ENCODE measurements around the gene AP1G2. TPM values are rescaled to one million over a fixed set of nuclear protein-coding genes. Genes with fewer than 3 reads are reported as not detected.

The AP1G2 gene
- total RNA-seq, 1 experiment from 2014 or later: 26.0 TPM

GRCh38 chr14:23564876-23565275 lies 2.7 kb downstream of the AP1G2 start:
- Histone ChIP-seq H3K9me3 (ENCODE audit: low read depth, low read length, poor library complexity, severe bottlenecking) (no peaks in the 10 kb centered on the region), H3K4me3 (ENCODE audit: low read depth, low read length, poor library complexity, severe bottlenecking) (no peak overlapping the region), H3K4me1 (ENCODE audit: insufficient read depth, low read length, poor library complexity, severe bottlenecking) (peaks cover 14% of the 10 kb centered on the region), H3K27ac (ENCODE audit: low read depth, low read length, poor library complexity, severe bottlenecking) (no peak overlapping the region), H3K27me3 (replicated peaks; ENCODE audit: insufficient read depth, low read depth, low read length, poor library complexity) (no peaks in the 10 kb centered on the region), H3K36me3 (ENCODE audit: insufficient read depth, low read length, poor library complexity, severe bottlenecking) (peaks cover 4% of the 10 kb centered on the region)
- ChIA-PET POLR2A (ENCODE audit: low non-redundant PET) (no interaction called here), CTCF (no interaction called here)
- intact Hi-C loops (cut with micrococcal nuclease; ENCODE audit: unreplicated experiment): no loop called here
- BruUV-seq (replicated peaks): no TSS peak
- no peak for DNase-seq (ENCODE audit: low spot score)
- TF ChIP-seq CTCF (conservative IDR thresholded peaks at IDR 0.05; ENCODE audit: low read depth, low read length): no peak
- TF ChIP-seq EZH2 (IDR thresholded peaks at IDR 0.05; ENCODE audit: borderline replicate concordance, low read depth, low read length, poor library complexity, severe bottlenecking): no peak

- Histone ChIP-seq H3K4me3 (ENCODE audit: low read depth, low read length, poor library complexity, severe bottlenecking) (no peak overlapping the region), H3K27ac (ENCODE audit: low read depth, low read length, poor library complexity, severe bottlenecking) (no peak overlapping the region), H3K27me3 (replicated peaks; ENCODE audit: insufficient read depth, low read depth, low read length, poor library complexity) (no peaks in the 10 kb centered on the region), H3K36me3 (ENCODE audit: insufficient read depth, low read length, poor library complexity, severe bottlenecking) (peaks cover 8% of the 10 kb centered on the region), H3K4me1 (ENCODE audit: insufficient read depth, low read length, poor library complexity, severe bottlenecking) (peaks cover 14% of the 10 kb centered on the region), H3K9me3 (ENCODE audit: low read depth, low read length, poor library complexity, severe bottlenecking) (no peaks in the 10 kb centered on the region)
- POLR2A ChIA-PET (ENCODE audit: low non-redundant PET): no interaction called here
- CTCF ChIA-PET: no interaction called here
- no peak for TF ChIP-seq EZH2 (IDR thresholded peaks at IDR 0.05; ENCODE audit: borderline replicate concordance, low read depth, low read length, poor library complexity, severe bottlenecking)
- no peak for TF ChIP-seq CTCF (conservative IDR thresholded peaks at IDR 0.05; ENCODE audit: low read depth, low read length)
- intact Hi-C loops (cut with micrococcal nuclease; ENCODE audit: unreplicated experiment): no loop called here
- no TSS peak for BruUV-seq (replicated peaks)
- DNase-seq (ENCODE audit: low spot score): no peak
Observed at GRCh38 chr14:23564181-23564812, 3.3 kb downstream of the AP1G2 start.

- ChIA-PET POLR2A (ENCODE audit: low non-redundant PET) (interaction anchor here (0.5 to 0.6 kb wide), 2 partner anchors 13 to 84 kb away, joined by 3 to 5 read pairs; no protein-coding TSS in a partner anchor), CTCF (interaction anchor here (1.0 kb wide), 1 partner anchor 85 kb away, joined by 3 read pairs; no protein-coding TSS in a partner anchor)
- H3K9me3 ChIP-seq (ENCODE audit: low read depth, low read length, poor library complexity, severe bottlenecking): no peaks in the 10 kb centered on the region
- peaks cover 11% of the 10 kb centered on the region for H3K36me3 ChIP-seq (ENCODE audit: insufficient read depth, low read length, poor library complexity, severe bottlenecking)
- H3K4me3 ChIP-seq (ENCODE audit: low read depth, low read length, poor library complexity, severe bottlenecking): no peak overlapping the region
- H3K27me3 ChIP-seq (replicated peaks; ENCODE audit: insufficient read depth, low read depth, low read length, poor library complexity): no peaks in the 10 kb centered on the region
- TF ChIP-seq CTCF (conservative IDR thresholded peaks at IDR 0.05; ENCODE audit: low read depth, low read length) (no peak), EZH2 (IDR thresholded peaks at IDR 0.05; ENCODE audit: borderline replicate concordance, low read depth, low read length, poor library complexity, severe bottlenecking) (no peak)
- H3K4me1 ChIP-seq (ENCODE audit: insufficient read depth, low read length, poor library complexity, severe bottlenecking): peaks cover 14% of the 10 kb centered on the region
- no peak for DNase-seq (ENCODE audit: low spot score)
- H3K27ac ChIP-seq (ENCODE audit: low read depth, low read length, poor library complexity, severe bottlenecking): no peak overlapping the region
- intact Hi-C loops (cut with micrococcal nuclease; ENCODE audit: unreplicated experiment): no loop called here
- no TSS peak for BruUV-seq (replicated peaks)
Observed at GRCh38 chr14:23563473-23564180, 4.0 kb downstream of the AP1G2 start.

All from A673 (cell line).